Omental fat pad (tissue), 4 donors: ENCODE results near the gene ZBTB44. TPM values are rescaled to one million over a fixed set of nuclear protein-coding genes. Genes with fewer than 3 reads are reported as not detected.

ENCODE experiments used
- ATAC-seq: fragments of 150-250 bp; one replicate; pipeline ENCODE4 v1.9.1; 2016; ENCODE audit warnings: mild to moderate bottlenecking, moderate library complexity; ENCODE audit not compliant: low FRiP score
- DNase-seq: peaks from one replicate; pipeline ENCODE4 v3.0.0-alpha.2; 2019; ENCODE audit warnings: low spot score
- total RNA-seq, 4 donors: library from RNA; depleted of rRNA; stranded (reverse); fragments of >200 nt; gene quantifications; one replicate each; pipeline ENCODE4 v1.1.0, GENCODE V29; 2016
- TF ChIP-seq, protein P1 (sequence below), 3 donors: fragments of 450-650 bp; IDR thresholded peaks; one replicate each; pipeline ENCODE4 v1.5.1; 2016 to 2017; ENCODE audit warnings: antibody characterized with exemption in 3 of 3, mild to moderate bottlenecking in 3 of 3, moderate library complexity in 2 of 3

ZBTB44 gene
- total RNA-seq, 4 donors from 2014 or later: 37.0 to 81.0 (median 46.6) TPM

DNA sequence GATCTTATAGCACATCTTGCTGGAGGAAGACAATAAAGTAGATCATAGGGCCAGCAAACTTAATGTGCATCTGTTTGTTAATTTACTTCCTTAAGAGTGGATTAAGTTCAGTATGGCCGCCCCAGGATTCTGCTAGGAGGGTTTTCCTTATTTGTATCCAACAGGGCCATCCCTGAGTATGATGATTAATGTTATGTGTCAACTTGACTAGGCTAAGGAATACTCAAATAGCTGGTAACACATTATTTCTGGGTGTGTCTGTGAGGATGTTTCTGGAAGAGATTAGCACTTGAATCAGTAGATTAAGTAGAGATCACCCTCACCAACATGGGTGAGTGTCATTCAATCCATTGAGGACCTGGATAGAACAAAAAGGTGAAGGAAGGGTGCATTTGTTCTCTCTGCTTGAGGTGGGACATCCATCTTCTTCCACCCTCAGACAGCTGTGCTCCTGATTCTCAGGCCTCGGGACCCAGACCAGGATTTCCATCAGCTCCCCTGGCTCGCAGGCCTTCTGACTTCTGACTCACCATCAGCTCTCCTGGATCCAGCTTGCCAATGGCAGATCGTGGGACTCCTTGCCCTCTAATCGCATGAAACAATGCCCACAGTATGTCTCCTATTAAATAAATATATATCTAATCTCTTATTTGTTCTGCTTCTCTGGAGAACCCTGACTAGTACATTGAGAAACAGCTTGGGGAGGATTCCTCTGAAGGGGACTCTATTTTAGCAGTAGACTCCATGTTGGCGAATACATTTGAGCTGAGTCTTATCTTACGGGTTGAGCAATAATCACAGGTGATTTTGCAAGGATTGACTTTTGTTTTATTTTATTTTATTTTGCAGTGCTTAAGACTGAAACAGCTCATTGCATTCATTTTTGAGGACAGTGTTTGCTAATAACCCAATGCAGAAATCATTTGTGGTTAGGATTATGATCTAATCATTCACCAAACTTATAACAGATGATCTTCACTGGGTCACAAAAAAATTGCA is 9.0 kb upstream of the ZBTB44 start:
- DNase-seq (no peak), ATAC-seq (peak; percentile 83)
- TF ChIP-seq, protein P1, sequence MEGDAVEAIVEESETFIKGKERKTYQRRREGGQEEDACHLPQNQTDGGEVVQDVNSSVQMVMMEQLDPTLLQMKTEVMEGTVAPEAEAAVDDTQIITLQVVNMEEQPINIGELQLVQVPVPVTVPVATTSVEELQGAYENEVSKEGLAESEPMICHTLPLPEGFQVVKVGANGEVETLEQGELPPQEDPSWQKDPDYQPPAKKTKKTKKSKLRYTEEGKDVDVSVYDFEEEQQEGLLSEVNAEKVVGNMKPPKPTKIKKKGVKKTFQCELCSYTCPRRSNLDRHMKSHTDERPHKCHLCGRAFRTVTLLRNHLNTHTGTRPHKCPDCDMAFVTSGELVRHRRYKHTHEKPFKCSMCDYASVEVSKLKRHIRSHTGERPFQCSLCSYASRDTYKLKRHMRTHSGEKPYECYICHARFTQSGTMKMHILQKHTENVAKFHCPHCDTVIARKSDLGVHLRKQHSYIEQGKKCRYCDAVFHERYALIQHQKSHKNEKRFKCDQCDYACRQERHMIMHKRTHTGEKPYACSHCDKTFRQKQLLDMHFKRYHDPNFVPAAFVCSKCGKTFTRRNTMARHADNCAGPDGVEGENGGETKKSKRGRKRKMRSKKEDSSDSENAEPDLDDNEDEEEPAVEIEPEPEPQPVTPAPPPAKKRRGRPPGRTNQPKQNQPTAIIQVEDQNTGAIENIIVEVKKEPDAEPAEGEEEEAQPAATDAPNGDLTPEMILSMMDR (IDR thresholded peaks at IDR 0.05): no peak

DNA sequence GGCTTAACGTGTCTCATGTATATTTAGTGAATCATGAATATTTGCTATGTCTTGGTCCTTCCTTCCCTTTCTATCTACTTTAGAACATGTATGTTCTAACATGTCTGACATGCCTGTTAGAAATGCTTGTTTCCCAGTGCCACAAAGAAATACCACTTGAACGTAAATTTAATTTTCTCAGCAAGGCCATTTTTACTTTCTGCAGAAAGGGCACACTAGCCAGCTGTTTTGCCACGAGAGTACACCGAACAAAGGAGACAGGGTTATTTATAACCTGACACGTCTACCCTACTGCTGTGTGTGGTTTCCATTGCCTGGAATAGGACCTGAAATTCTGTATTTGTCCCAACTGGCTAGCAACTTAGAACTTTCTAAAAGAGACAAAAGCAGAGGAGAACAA is 7.4 kb upstream of the ZBTB44 start:
- TF ChIP-seq, protein P1 (IDR thresholded peaks at IDR 0.05): no peak
- no peak for ATAC-seq
- DNase-seq: no peak

DNA sequence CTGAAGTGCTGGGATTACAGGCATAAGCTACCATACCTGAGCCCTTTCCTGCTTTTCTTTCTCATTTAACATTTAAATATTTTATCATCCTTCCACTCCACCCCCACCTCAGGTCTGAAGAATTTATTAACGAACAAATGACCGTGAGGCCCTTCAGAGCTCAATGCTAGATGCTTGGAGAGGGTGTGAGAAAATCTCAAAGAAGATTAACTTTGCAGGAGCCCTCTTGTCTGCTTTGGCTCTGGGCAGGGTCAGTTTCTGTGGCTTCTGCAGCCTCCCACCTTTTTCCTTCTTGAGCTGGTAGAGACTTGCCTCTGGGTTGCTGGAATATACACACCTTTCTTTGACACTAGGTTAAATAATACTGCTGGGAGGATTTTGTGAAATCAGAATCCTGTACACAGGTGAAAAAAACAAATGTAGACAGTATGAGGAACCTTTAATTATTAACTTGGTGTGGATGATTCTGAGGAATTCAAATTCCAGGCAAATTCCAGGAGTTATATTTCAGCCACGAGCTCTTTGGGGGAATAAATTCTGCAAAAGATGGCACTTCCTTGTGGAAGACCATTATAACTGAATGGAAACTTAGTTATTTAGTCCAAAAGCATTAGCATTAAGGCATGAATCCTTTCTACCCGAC is 3.4 kb upstream of the ZBTB44 start:
- ATAC-seq: no peak
- TF ChIP-seq, protein P1 (IDR thresholded peaks at IDR 0.05): no peak
- DNase-seq: no peak

DNA sequence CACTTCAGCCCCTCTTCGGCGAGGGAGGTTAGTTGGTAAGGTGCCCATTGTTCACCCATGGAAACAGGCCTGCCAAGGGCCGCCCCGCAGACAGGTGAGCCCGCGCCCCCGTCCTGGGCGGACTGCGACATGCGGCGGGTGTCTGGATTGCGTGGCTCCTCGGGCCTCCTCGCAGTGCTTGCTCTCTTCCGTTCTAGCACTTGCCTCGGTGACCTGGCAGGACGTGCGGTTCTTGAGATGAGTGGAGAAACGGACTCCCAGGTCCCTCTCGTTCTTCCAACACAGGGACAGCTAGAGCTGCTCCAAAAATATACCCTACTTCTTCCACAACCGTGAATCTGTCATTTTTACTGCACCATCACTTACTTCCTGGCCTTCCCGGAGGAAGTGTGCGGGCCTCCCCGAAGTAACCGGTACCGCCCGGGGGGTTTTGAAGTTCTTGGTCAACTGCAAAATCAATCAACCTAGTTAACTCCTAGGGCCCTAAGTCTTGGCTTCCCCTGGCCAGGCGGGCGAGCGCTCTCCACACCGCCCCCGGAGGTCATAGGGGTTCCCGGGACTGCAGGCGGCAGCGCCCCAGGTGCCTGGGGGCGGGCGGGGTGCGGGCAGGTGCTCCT is 745 bp upstream of the ZBTB44 start:
- TF ChIP-seq, protein P1 (IDR thresholded peaks at IDR 0.05): no peak
- DNase-seq: no peak
- ATAC-seq: peak; percentile 6

DNA sequence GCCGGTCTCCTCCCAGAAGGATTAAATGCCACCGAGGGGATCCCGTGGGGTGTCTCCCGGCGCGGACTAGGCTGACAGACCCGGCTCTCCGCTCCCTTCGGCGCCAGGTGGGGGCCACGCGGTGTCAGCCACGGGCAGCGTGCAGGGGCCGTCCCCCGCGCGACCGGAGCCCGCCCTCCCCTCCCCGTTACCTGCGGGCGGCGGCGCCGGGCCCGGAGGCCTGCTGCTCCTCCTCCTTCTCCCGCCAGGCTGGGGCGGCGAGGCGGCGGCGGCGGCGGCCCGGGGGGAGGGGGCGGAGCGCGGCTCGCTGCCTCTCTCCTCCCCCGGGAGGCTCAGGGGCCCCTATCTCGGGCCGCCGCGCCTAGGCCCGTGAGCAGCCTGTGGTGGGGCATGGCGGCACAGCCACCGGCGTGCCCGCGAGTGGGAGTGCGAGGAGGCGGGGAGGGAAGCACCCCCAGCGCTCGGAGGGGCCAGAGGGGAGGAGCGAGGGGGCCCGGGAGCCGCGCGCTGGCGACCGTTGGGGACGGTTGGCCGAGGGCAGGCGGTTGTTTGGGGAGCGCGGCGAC is 450 bp downstream of the ZBTB44 start:
- ATAC-seq (peak; percentile 82), DNase-seq (peak; percentile 27)
- TF ChIP-seq, protein P1 (IDR thresholded peaks at IDR 0.05): no peak

DNA sequence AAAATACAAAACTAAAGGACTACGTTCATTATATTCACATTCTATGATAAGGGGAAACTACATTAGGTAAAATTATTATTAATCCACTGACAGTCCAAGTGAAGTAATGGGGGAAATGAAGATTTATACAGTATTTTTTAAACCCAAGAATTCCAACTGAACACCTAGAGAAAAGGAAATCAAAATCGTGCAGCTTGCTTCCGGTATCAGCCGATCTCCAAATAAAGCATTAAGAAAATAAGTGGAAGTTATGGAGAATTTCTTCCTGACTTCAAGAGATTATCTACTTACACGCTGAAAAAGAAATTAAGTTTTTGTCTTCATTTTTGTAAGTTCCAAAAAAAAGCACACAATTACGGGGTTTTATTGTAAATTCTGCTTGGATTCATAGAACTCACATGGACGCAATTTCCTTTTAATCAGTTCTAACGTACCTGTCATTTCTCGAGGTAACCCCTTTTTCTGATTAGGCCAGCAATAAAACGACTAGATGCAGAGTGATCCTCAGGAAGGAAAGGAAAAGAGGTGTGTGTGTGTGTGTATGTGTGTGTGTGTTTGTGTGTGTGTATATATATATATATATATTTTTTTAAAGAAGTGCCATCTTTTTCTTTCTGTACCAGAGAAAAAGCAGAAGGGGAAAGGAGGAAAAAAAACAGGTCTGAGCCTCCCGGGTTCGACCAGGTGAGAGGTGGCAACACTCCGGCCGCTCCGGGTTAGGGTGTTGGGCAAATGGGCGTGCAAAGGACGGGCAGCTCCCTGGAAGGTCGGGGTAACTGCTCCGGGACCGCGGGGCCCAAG is 1.1 kb downstream of the ZBTB44 start:
- TF ChIP-seq, protein P1 (IDR thresholded peaks at IDR 0.05): no peak
- no peak for ATAC-seq
- DNase-seq: no peak
